HG03064 (cell line): ENCODE results near the gene VEZF1.
A peak's percentile ranks its signal among the peaks of the same experiment; 100 is the strongest.

Source experiments
- ATAC-seq: cut with Tn5 transposase; IDR thresholded peaks from one replicate; pipeline ENCODE4 v1.9.1; 2021; ENCODE audit warnings: low read depth; ENCODE audit not compliant: unreplicated experiment

VEZF1 gene

GRCh38 chr17:57954397-57955182 is 33.5 kb downstream of the VEZF1 start:
- no peak for ATAC-seq

- no peak for ATAC-seq
Measured at GRCh38 chr17:57953705-57954396, 34.2 kb downstream of the VEZF1 start.

GRCh38 chr17:57953219-57953618 is 34.8 kb downstream of the VEZF1 start:
- ATAC-seq: no peak

- no peak for ATAC-seq
Measured at GRCh38 chr17:57949649-57950048, 38.4 kb downstream of the VEZF1 start.

GRCh38 chr17:57948555-57949420 is 39.3 kb downstream of the VEZF1 start:
- ATAC-seq: no peak

GRCh38 chr17:57948169-57948554 is 39.9 kb downstream of the VEZF1 start:
- ATAC-seq: no peak

GRCh38 chr17:57947369-57947768 is 40.7 kb downstream of the VEZF1 start:
- no peak for ATAC-seq

- peak; percentile 62 for ATAC-seq
Measured at GRCh38 chr17:57946798-57947358, 41.2 kb downstream of the VEZF1 start.

- no peak for ATAC-seq
Measured at GRCh38 chr17:57945996-57946797, 41.9 kb downstream of the VEZF1 start.

GRCh38 chr17:57944908-57945307 is 43.1 kb downstream of the VEZF1 start:
- no peak for ATAC-seq

- ATAC-seq: no peak
Measured at GRCh38 chr17:57943645-57944044, 44.4 kb downstream of the VEZF1 start.

GRCh38 chr17:57943140-57943539 is 44.9 kb downstream of the VEZF1 start:
- ATAC-seq: no peak

GRCh38 chr17:57941384-57942370 is 46.4 kb downstream of the VEZF1 start:
- ATAC-seq: no peak

- no peak for ATAC-seq
Measured at GRCh38 chr17:57940653-57941329, 47.3 kb downstream of the VEZF1 start.

GRCh38 chr17:57940231-57940630 is 47.8 kb downstream of the VEZF1 start:
- ATAC-seq: no peak

- peak; percentile 77 for ATAC-seq
Measured at GRCh38 chr17:57939797-57940196, 48.3 kb downstream of the VEZF1 start.

- ATAC-seq: no peak
Measured at GRCh38 chr17:57938061-57938502, 50.0 kb downstream of the VEZF1 start.

GRCh38 chr17:57937492-57937891 is 50.6 kb downstream of the VEZF1 start:
- no peak for ATAC-seq
